Glutamatergic neuron (in vitro differentiated cells): ENCODE measurements around the gene IL4. TPM values are rescaled to one million over a fixed set of nuclear protein-coding genes. Genes with fewer than 3 reads are reported as not detected.

ENCODE experiments used
- DNase-seq: peaks from one replicate; pipeline ENCODE4 v3.0.0; 2022
- H3K27ac Mint-ChIP-seq: one replicate; pipeline ENCODE4 v1.8.0; 2020; ENCODE audit warnings: mild to moderate bottlenecking, mixed read lengths, inconsistent platforms; ENCODE audit not compliant: unreplicated experiment
- H3K27me3 Mint-ChIP-seq: one replicate; pipeline ENCODE4 v1.8.0; 2020; ENCODE audit warnings: mild to moderate bottlenecking, moderate library complexity, mixed read lengths, inconsistent platforms; ENCODE audit not compliant: unreplicated experiment
- H3K36me3 Mint-ChIP-seq: one replicate; pipeline ENCODE4 v1.8.0; 2020; ENCODE audit warnings: mild to moderate bottlenecking, mixed read lengths, inconsistent platforms; ENCODE audit not compliant: unreplicated experiment
- H3K4me1 Mint-ChIP-seq: one replicate; pipeline ENCODE4 v1.8.0; 2020; ENCODE audit warnings: mild to moderate bottlenecking, low read depth, mixed read lengths, inconsistent platforms; ENCODE audit not compliant: unreplicated experiment
- H3K4me3 Mint-ChIP-seq: one replicate; pipeline ENCODE4 v1.8.0; 2020; ENCODE audit warnings: mild to moderate bottlenecking, mixed read lengths, inconsistent platforms; ENCODE audit not compliant: unreplicated experiment
- H3K9me3 Mint-ChIP-seq: one replicate; pipeline ENCODE4 v1.8.0; 2020; ENCODE audit warnings: mild to moderate bottlenecking, moderate library complexity, mixed read lengths, inconsistent platforms; ENCODE audit not compliant: unreplicated experiment
- total RNA-seq: library from RNA; stranded (reverse); fragmentation: NEBNext Ultra II Directional; extraction: Animal tissue kit (Norgen Biotek cat#: 25700); gene quantifications from one replicate; pipeline ENCODE4 v1.2.1, GENCODE V29; 2021; ENCODE audit not compliant: unreplicated experiment
- TF ChIP-seq, protein P1 (sequence below): fragments of 200-600 bp; sonication (generic); IDR thresholded peaks from one replicate; pipeline ENCODE4 v1.5.0; 2021; ENCODE audit not compliant: partially characterized antibody, unreplicated experiment

Gene IL4
- total RNA-seq, 1 donor from 2014 or later: not detected

DNA sequence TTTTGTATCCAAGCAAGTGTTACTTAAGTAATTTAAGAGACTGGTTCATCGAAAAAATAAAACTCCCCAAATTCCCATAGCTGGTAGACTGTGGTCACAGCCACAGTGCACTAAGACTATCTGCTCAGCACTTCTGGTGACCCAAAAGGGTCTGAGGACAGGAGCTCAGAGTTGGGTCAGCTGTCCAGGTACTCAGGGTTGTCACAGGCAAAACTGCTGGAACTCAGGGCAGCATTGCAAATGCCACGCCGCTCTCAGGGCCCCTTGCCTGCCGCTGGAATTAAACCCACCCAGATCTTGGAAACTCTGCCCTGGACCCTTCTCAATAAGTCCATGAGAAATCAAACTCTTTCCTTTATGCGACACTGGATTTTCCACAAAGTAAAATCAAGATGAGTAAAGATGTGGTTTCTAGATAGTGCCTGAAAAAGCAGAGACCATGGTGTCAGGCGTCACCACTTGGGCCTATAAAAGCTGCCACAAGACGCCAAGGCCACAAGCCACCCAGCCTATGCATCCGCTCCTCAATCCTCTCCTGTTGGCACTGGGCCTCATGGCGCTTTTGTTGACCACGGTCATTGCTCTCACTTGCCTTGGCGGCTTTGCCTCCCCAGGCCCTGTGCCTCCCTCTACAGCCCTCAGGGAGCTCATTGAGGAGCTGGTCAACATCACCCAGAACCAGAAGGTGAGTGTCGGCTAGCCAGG, 16.0 kb upstream of the IL4 start, which contains the start of gene IL13:
IL13 (plus strand) TSS at position 498 of the 705 bp plus-strand sequence; CDS start at position 512, 14 bp downstream.
- no peak for DNase-seq
- Mint-ChIP-seq H3K36me3 (no peaks in the 10 kb centered on the region), H3K4me1 (peaks cover 11% of the 10 kb centered on the region), H3K4me3 (no peak within 1 kb of the TSS), H3K27me3 (peaks cover 10% of the 10 kb centered on the region), H3K9me3 (peaks cover 7% of the 10 kb centered on the region), H3K27ac (no peak within 1 kb of the TSS)
- TF ChIP-seq, protein P1, sequence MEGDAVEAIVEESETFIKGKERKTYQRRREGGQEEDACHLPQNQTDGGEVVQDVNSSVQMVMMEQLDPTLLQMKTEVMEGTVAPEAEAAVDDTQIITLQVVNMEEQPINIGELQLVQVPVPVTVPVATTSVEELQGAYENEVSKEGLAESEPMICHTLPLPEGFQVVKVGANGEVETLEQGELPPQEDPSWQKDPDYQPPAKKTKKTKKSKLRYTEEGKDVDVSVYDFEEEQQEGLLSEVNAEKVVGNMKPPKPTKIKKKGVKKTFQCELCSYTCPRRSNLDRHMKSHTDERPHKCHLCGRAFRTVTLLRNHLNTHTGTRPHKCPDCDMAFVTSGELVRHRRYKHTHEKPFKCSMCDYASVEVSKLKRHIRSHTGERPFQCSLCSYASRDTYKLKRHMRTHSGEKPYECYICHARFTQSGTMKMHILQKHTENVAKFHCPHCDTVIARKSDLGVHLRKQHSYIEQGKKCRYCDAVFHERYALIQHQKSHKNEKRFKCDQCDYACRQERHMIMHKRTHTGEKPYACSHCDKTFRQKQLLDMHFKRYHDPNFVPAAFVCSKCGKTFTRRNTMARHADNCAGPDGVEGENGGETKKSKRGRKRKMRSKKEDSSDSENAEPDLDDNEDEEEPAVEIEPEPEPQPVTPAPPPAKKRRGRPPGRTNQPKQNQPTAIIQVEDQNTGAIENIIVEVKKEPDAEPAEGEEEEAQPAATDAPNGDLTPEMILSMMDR: no peak

DNA sequence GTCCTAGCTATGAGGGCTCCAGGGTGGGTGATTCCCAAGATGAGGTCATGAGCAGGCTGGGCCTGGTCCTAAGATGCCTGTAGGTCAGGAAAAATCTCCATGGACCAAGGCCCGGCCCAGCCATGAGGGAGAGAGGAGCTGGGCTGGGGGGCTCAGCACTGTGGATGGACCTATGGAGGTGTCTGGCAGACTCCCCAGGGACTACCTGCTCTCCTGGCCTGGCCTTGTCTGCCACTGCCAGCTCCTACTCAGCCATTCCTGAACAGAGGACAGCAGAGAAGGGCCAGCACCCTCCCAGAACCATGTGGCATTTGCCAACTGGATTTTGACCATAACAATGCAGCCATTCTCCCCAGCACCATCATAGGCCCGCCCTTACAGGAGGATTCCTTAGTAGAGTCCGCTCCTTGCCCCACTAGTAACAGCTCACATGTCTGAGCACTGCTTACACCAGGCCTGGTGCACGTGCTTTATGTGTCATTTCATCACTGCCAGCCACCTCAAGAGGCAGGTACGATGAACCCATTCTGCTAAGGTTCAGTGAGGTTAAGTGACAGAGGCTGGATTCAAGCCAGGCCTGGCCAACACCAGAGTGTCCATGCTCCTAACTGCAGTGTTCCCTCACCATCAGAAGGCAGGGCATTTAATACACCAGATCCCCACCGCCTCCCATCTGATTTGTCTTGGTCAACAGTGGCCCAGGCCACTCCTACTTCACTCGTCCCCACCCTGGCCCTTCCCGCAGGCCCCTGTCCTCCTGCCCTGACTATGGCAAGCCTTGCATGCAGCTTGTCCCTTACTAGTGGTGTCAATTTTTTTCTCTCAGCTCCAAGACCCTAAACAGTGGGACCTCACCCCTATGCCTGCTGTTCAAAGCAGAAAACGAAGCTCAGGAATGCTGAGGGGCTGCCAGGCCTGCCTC, 15.1 kb upstream of the IL4 start:
- H3K9me3 Mint-ChIP-seq: peaks cover 7% of the 10 kb centered on the region
- H3K4me1 Mint-ChIP-seq: peaks cover 11% of the 10 kb centered on the region
- no peaks in the 10 kb centered on the region for H3K36me3 Mint-ChIP-seq
- DNase-seq: no peak
- H3K27ac Mint-ChIP-seq: no peak overlapping the region
- TF ChIP-seq, protein P1: no peak
- H3K27me3 Mint-ChIP-seq: peaks cover 10% of the 10 kb centered on the region
- no peak overlapping the region for H3K4me3 Mint-ChIP-seq

DNA sequence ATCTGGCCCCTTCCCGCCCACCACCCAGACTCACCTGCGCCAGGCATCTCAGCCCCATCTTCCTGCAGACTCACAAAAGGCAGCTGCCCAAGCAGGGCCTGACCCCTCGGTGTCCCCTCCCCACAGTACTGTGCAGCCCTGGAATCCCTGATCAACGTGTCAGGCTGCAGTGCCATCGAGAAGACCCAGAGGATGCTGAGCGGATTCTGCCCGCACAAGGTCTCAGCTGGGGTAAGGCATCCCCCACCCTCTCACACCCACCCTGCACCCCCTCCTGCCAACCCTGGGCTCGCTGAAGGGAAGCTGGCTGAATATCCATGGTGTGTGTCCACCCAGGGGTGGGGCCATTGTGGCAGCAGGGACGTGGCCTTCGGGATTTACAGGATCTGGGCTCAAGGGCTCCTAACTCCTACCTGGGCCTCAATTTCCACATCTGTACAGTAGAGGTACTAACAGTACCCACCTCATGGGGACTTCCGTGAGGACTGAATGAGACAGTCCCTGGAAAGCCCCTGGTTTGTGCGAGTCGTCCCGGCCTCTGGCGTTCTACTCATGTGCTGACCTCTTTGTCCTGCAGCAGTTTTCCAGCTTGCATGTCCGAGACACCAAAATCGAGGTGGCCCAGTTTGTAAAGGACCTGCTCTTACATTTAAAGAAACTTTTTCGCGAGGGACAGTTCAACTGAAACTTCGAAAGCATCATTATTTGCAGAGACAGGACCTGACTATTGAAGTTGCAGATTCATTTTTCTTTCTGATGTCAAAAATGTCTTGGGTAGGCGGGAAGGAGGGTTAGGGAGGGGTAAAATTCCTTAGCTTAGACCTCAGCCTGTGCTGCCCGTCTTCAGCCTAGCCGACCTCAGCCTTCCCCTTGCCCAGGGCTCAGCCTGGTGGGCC, 13.9 kb upstream of the IL4 start:
- Mint-ChIP-seq H3K4me1 (peaks cover 17% of the 10 kb centered on the region), H3K9me3 (peaks cover 7% of the 10 kb centered on the region), H3K4me3 (no peak overlapping the region), H3K27ac (no peak overlapping the region), H3K27me3 (peaks cover 9% of the 10 kb centered on the region), H3K36me3 (no peaks in the 10 kb centered on the region)
- TF ChIP-seq, protein P1: no peak
- DNase-seq: no peak

DNA sequence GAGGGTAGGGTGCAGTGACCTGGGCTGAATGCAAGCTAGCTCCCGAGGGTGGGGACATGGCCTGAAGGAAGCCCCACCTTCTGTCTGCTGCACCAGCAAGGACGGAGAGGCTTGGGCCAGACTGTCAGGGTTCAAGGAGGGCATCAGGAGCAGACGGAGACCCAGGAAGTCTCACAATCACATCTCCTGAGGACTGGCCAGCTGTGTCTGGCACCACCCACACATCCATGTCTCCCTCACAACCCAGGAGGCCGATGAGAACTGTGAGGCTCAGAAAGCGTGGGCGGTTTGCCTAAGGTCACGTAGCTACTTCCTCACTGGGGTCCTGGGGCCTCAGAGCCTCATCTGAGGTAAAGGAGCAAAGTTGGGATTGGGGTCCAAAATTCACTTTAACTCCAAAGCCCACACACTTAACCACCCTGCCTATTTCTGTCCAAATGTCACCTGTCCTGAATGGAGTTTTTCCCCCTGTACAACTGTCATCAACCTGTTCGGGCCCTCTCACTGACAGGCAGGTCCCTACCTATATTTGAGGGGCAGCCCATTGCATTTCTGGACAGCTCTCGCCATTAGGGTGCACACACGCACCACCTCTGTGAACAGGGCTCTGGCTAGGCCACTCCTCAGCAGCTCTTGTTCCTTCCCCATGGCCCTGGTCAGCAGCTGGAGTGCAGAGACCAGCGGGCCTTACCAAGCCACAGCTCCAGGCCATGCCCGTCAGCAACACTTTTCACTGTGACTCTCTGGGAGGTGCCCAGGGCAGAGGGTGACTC, 12.4 kb upstream of the IL4 start:
- H3K9me3 Mint-ChIP-seq: peaks cover 5% of the 10 kb centered on the region
- no peaks in the 10 kb centered on the region for H3K36me3 Mint-ChIP-seq
- DNase-seq: no peak
- H3K4me3 Mint-ChIP-seq: no peak overlapping the region
- TF ChIP-seq, protein P1: no peak
- H3K27me3 Mint-ChIP-seq: peaks cover 9% of the 10 kb centered on the region
- peaks cover 16% of the 10 kb centered on the region for H3K4me1 Mint-ChIP-seq
- no peak overlapping the region for H3K27ac Mint-ChIP-seq
